GM21717 (cell line): Measurements from ENCODE around the gene OLFML3.
"Not testable (repeated sequence)": the region's sequence is repeated elsewhere in the genome, so short reads cannot be mapped to it uniquely, and the experiment has no call there.

Source experiments
- ATAC-seq: cut with Tn5 transposase; IDR thresholded peaks from one replicate; pipeline ENCODE4 v1.9.1; 2021; ENCODE audit warnings: mild to moderate bottlenecking, moderate library complexity; ENCODE audit not compliant: unreplicated experiment

OLFML3 gene

GRCh38 chr1:113948151-113948550 is 31.1 kb upstream of the OLFML3 start:
- ATAC-seq, result not testable (repeated sequence)

DNA sequence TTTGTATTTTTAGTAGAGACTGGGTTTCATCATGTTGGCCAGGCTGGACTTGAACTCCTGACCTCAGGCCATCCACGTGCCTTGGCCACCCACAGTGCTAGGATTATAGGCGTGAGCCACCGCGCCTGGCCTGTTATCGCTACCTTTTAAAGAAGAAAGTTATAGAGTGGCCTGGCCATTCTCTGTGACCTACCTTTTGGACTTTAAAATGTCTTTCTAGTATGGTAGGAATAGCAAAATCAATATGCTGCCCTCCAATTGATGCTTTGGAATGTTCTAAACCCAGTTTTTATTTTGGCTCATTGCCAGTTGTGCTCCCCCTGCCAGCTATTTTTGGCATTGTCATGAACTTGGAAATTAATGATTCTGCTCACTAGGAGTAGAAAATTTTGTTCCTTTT is 30.3 kb upstream of the OLFML3 start:
- no peak for ATAC-seq

GRCh38 chr1:113950908-113951307 is 28.4 kb upstream of the OLFML3 start:
- ATAC-seq, result no peak

- no peak for ATAC-seq
Measured at GRCh38 chr1:113951719-113952118, 27.6 kb upstream of the OLFML3 start.

- ATAC-seq, result no peak
Measured at GRCh38 chr1:113957984-113958383, 21.3 kb upstream of the OLFML3 start.

DNA sequence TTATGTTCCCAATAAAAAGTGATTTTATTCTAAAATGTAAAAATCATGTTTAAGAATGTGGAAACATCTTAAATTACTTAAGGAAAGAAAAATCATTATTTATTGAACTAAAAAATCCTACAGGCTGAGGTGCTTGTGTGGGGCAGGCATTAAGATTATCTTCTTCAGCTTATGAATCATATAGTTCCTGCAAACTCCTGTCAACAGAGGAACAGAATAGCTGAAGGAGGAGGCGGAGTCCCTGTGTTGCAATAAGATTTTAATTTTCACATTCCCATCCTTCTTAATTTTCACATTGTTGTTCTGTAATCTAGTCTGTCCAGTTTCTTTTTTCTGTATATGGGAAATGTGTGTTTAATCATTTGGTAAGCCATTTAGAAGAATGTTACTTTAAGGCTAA is 20.6 kb upstream of the OLFML3 start:
- ATAC-seq, result no peak

DNA sequence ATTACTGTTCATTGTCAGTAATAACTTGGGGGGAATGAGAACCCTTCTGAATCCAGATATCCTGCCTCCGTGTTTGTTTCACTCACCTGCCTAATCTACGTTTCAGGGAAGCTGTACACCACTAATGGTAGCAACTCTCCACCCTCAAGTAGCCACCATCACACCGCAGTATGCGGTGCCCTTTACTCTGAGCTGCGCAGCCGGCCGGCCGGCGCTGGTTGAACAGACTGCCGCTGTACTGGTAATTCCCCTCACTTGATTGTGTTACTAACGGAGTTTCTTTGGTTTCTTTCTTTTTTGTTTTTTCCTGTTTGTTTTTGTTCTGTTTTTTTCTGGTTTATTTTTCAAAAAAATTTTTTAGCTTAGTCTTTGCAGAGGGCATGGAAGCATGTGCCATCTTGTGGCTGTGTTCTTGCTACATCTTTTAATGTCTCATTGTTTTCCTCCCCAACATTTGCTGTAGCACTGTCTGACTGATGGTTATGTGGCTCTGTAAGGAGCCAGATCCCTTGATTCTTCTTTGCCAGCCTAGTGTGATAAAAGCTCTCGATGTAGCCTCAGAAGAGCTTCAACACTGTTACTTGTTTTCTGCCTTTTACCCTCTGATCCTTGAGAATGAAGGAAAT is 15.9 kb upstream of the OLFML3 start:
- no peak for ATAC-seq

DNA sequence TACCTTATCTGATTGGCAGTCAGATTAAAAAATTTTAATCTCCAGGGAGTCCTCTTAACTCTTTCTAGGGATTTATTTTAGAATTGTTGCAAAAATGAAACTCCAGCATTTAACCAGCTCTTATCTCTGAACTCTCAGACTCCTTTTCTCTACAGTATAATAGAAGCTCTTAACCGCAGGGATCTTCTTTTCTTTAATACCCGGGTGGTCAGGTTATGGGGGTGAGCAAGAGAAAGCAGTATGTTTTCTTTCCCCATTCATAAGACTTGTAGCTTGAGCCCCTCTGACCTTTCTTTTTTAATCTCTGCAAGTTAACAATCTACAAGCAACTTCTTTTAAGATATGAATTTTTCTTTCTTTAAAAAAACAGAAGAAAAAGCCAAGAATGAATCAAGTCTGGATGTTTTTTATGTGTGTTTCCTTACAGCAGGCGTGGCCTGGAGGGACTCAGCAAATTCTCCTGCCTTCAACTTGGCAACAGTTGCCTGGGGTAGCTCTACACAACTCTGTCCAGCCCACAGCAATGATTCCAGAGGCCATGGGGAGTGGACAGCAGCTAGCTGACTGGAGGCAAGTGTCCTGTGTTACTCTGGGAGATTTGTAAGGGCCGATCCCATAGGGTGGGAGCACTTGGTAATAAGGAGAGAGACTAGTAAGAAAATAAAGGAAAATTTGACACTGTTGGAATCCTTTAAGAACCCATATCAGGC is 13.4 kb upstream of the OLFML3 start:
- ATAC-seq, result no peak

- no peak for ATAC-seq
Measured at GRCh38 chr1:113972954-113973353, 6.3 kb upstream of the OLFML3 start.

- no peak for ATAC-seq
Measured at GRCh38 chr1:113975211-113975895, 3.9 kb upstream of the OLFML3 start.

DNA sequence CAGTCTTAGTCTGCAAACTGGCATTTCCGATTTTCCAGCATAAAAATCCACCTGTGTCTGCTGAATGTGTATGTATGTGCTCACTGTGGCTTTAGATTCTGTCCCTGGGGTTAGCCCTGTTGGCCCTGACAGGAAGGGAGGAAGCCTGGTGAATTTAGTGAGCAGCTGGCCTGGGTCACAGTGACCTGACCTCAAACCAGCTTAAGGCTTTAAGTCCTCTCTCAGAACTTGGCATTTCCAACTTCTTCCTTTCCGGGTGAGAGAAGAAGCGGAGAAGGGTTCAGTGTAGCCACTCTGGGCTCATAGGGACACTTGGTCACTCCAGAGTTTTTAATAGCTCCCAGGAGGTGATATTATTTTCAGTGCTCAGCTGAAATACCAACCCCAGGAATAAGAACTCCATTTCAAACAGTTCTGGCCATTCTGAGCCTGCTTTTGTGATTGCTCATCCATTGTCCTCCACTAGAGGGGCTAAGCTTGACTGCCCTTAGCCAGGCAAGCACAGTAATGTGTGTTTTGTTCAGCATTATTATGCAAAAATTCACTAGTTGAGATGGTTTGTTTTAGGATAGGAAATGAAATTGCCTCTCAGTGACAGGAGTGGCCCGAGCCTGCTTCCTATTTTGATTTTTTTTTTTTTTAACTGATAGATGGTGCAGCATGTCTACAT is 2.5 kb upstream of the OLFML3 start:
- ATAC-seq, result no peak

DNA sequence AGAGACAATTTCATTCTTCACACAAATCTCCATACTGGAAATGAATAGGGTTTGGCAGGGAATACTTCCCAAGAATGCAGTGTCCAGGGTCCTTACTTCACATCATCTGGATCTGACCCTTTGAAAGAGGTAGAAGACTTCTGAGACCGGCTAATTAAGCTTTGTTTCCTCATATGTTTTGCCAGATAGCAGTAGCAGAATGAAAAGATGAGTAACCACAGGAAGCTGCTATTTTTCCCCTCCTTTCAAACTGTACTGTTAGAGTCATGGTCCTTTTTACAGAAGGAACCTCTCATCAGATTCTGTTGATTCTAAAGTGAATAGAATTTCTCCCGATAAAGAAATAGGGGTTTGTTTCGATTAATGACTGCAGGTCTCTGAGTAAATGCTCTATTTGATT is 1.4 kb upstream of the OLFML3 start:
- ATAC-seq, result no peak

- ATAC-seq, result no peak
Measured at GRCh38 chr1:113980110-113980509, 836 bp downstream of the OLFML3 start.

GRCh38 chr1:113981962-113982931 is 3.0 kb downstream of the OLFML3 start:
- ATAC-seq, result no peak

DNA sequence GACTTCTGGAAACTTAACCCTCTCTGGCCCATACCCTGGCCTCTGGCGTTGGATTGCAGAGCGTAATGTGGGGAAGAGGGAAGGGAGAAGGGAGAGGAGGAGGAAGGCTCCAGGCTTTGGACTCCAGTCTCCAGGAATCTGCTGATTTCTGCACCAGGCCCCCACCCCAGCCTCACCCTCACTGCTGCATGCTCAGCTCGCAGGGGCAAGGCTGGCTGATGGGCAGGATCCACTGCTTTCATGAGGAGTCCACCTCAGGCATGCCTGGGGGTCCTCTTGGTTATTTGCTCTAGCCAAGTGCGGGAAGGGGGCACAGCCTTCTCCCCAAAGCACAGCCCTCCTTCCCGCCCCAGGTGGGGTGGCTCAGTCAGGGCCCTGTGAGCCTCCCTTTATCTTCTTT is 3.7 kb downstream of the OLFML3 start:
- no peak for ATAC-seq

DNA sequence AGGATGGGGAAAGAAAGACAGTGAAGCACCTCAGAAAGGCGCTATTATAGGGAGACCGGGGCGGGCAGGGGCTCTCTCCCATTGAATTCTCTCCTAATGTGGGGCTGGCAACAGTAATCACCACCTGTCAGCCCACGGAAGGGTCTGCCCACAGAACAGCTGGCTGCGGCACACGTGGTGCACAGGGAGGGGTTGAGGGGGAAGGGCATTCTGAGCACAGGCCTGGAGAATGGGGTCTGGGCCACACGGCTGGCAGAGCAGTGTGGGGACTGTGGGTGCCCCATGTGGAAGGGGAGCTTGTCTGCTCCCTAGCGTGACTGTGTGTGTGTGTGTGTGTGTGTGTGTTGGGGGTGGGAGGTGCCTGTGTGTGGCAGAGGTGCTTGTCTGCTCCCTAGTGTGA is 4.1 kb downstream of the OLFML3 start:
- ATAC-seq, result no peak

- no peak for ATAC-seq
Measured at GRCh38 chr1:113983826-113984225, 4.6 kb downstream of the OLFML3 start.

DNA sequence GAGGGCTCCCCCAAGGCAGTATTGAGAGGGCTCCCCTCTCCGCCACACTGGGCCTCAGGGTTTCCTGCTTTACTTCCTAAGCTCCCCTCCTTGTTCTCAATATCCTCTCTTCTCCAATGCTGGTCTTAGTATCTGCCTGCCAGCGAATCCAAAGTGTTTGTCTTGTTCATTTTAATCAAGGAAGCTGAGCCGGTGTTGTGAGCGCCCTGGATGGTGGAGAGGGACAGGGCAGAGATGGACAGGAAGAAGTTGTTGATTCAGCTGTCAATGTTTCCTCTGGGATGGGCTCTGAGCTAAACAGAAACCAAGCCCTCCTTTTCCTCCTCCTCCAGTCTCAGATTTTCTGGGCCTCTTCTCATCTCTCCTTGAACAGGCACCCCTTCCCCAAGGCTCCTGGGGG is 5.4 kb downstream of the OLFML3 start:
- no peak for ATAC-seq

DNA sequence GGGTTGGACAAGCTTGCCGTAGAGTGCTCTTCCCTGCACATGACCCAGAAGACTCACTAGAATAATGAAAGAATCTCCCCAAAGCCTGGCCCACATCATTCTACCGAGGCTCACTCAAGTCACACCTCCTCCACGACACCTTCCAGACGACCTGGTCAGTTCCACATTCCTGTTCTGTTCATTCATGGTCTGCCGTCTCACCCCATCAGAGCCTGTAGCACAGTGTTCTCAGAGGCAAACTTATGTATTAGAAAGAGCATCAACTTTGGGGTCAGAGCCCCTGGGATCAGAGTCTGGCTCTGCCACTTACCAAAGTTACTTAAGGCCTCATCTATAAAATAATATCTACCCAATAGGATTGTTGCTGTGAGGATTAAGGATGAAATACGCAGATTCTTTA is 7.5 kb downstream of the OLFML3 start:
- no peak for ATAC-seq

- ATAC-seq, result no peak
Measured at GRCh38 chr1:113987259-113987658, 8.0 kb downstream of the OLFML3 start.

GRCh38 chr1:113990530-113990929 is 11.3 kb downstream of the OLFML3 start:
- ATAC-seq, result no peak
